ENCODE measurements around the gene PTGDS.

GRCh38 chr9:137021568-137021978 is 44.3 kb downstream of the PTGDS start:
- TF ChIP-seq TARDBP (IDR thresholded peaks at IDR 0.05) (no peak), ELF4 (IDR thresholded peaks at IDR 0.05) (no peak), NFRKB (IDR thresholded peaks at IDR 0.05) (no peak), ZNF384 (IDR thresholded peaks at IDR 0.05) (no peak), BHLHE40 (IDR thresholded peaks at IDR 0.05; ENCODE audit: borderline replicate concordance) (no peak), SUZ12 (IDR thresholded peaks at IDR 0.05) (no peak)
